ENCODE results near the gene OR6C75. TPM values are rescaled to one million over a fixed set of nuclear protein-coding genes. Genes with fewer than 3 reads are reported as not detected.

Gene OR6C75
- total and polyA plus RNA-seq, 2 experiments from 2014 or later: not detected

GRCh38 chr12:55336002-55336401, 26.8 kb upstream of the OR6C75 start:
- H3K9me2 ChIP-seq (ENCODE audit: insufficient read depth): no peaks in the 10 kb centered on the region
- Mint-ChIP-seq H3K9me3 (no peaks in the 10 kb centered on the region), H3K36me3 (ENCODE audit: low read depth) (no peaks in the 10 kb centered on the region), H3K4me3 (no peak overlapping the region), H3K27ac (no peak overlapping the region), H3K27me3 (ENCODE audit: insufficient read depth, low read depth, poor library complexity) (no peaks in the 10 kb centered on the region), H3K4me1 (peaks cover 11% of the 10 kb centered on the region)
- H3K4me1 ChIP-seq (ENCODE audit: insufficient read depth): peaks cover 5% of the 10 kb centered on the region; the same call in 1 of the 2 replicates
- no peaks in the 10 kb centered on the region for H3K79me2 ChIP-seq (replicated peaks; ENCODE audit: insufficient read depth)
- H3K4me2 ChIP-seq: no peak overlapping the region
- H4K20me1 ChIP-seq (replicated peaks; ENCODE audit: insufficient read depth): no peaks in the 10 kb centered on the region
- no peaks in the 10 kb centered on the region for H3K36me3 ChIP-seq (ENCODE audit: insufficient read depth)
- TF ChIP-seq CTCF (conservative IDR thresholded peaks at IDR 0.05; ENCODE audit: low read depth in 2 of 2) (no peak), POLR2AphosphoS5 (IDR thresholded peaks at IDR 0.05; ENCODE audit: low read depth) (no peak), EZH2 (IDR thresholded peaks at IDR 0.05; ENCODE audit: low read depth, unreplicated experiment) (no peak), STAT1 (IDR thresholded peaks at IDR 0.05; ENCODE audit: unreplicated experiment) (no peak), JUNB (IDR thresholded peaks at IDR 0.05; ENCODE audit: unreplicated experiment) (no peak), ZNF331 (CRISPR knock-in tag; IDR thresholded peaks at IDR 0.05; ENCODE audit: low read depth) (no peak), REST (IDR thresholded peaks at IDR 0.05; ENCODE audit: unreplicated experiment) (no peak), ETS1 (IDR thresholded peaks at IDR 0.05) (no peak), CREB1 (CRISPR knock-in tag; IDR thresholded peaks at IDR 0.05; ENCODE audit: low read depth) (no peak), ZNF462 (CRISPR knock-in tag; IDR thresholded peaks at IDR 0.05) (no peak), EZH2phosphoT487 (IDR thresholded peaks at IDR 0.05; ENCODE audit: unreplicated experiment) (no peak), NANOG (IDR thresholded peaks at IDR 0.05; ENCODE audit: borderline replicate concordance) (no peak), ZNF114 (CRISPR knock-in tag; IDR thresholded peaks at IDR 0.05) (no peak)
- H3K27ac ChIP-seq (ENCODE audit: low read depth): no peak overlapping the region
- H3K4me3 ChIP-seq: no peak overlapping the region
- H2AFZ ChIP-seq: no peak overlapping the region
- no peaks in the 10 kb centered on the region for H3F3A ChIP-seq (replicated peaks; ENCODE audit: low read depth)
- DNase-seq (ENCODE audit: low spot score) (no peak), ATAC-seq (no peak)
- no peaks in the 10 kb centered on the region for H3K27me3 ChIP-seq (ENCODE audit: insufficient read depth)
